ENCODE data around the gene PRKN. TPM values are rescaled to one million over a fixed set of nuclear protein-coding genes. Genes with fewer than 3 reads are reported as not detected.

Gene PRKN
- total and polyA plus RNA-seq, 2 experiments from 2014 or later, result 11.7 to 28.1 TPM

DNA sequence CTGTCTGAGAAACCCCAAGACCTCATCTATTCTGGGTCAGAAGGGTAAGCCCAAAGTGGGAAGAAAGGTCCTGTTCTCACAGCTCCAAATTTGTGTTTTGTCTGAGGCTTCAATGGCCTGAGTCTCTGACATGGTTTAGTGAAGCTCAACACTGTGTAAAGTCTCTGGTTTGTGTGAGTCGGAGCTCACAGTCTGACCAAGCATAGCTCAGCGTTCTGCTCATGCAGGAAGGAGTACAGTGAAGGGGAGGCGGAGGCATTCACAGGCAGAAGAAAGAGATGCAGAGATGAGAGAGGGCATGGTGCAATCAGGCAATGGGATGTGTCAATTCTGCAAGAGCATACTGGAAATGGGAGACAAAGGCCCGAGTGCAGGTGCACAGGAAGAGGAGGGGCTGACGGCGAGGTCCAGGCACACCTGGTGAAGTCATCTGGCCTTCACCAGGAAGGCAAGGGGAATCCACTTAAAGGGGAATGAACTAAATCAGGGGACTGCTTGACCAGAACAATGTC, 990.7 kb downstream of the PRKN start:
- Histone ChIP-seq H3K27me3 (no peaks in the 10 kb centered on the region), H3K27ac (no peak overlapping the region), H3K36me3 (no peaks in the 10 kb centered on the region), H3K4me3 (no peak overlapping the region), H3K9me3 (ENCODE audit: low read depth) (no peaks in the 10 kb centered on the region), H3K4me1 (ENCODE audit: low read depth) (no peaks in the 10 kb centered on the region)
- no peak for TF ChIP-seq CTCF (IDR thresholded peaks at IDR 0.05; ENCODE audit: low read depth, low read length)
- no peak for DNase-seq (ENCODE audit: low read depth in 1 of 2, low spot score in 1 of 2)

GRCh38 chr6:161736326-161736725, 991.2 kb downstream of the PRKN start:
- Histone ChIP-seq H3K27me3 (no peaks in the 10 kb centered on the region), H3K27ac (no peak overlapping the region), H3K4me3 (no peak overlapping the region), H3K4me1 (ENCODE audit: low read depth) (no peaks in the 10 kb centered on the region), H3K9me3 (ENCODE audit: low read depth) (no peaks in the 10 kb centered on the region), H3K36me3 (no peaks in the 10 kb centered on the region)
- TF ChIP-seq CTCF (IDR thresholded peaks at IDR 0.05; ENCODE audit: low read depth, low read length), result no peak
- DNase-seq (ENCODE audit: low read depth in 1 of 2, low spot score in 1 of 2), result no peak

DNA sequence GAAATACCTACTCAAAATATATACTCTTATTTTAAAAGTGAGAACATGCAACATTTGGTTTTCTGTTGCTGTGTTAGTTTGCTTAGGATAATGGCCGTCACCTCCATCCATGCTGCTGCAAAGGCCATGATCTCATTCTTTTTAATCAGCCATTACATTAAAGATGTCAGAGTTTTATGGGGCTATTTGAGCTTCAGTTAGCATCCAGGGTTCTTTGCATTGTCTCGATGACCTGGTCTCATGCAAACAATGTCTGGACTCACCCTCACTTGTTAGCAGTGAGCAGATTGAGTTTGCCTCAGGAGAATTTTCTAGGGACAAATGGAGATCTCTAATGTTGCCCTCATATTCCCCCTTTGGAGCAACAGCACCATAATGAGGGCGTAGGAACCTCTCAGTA, 995.0 kb downstream of the PRKN start:
- Histone ChIP-seq H3K4me3 (no peak overlapping the region), H3K36me3 (no peaks in the 10 kb centered on the region), H3K27ac (no peak overlapping the region), H3K9me3 (ENCODE audit: low read depth) (no peaks in the 10 kb centered on the region), H3K4me1 (ENCODE audit: low read depth) (no peaks in the 10 kb centered on the region), H3K27me3 (no peaks in the 10 kb centered on the region)
- DNase-seq (ENCODE audit: low read depth in 1 of 2, low spot score in 1 of 2), result no peak
- no peak for TF ChIP-seq CTCF (IDR thresholded peaks at IDR 0.05; ENCODE audit: low read depth, low read length)

DNA sequence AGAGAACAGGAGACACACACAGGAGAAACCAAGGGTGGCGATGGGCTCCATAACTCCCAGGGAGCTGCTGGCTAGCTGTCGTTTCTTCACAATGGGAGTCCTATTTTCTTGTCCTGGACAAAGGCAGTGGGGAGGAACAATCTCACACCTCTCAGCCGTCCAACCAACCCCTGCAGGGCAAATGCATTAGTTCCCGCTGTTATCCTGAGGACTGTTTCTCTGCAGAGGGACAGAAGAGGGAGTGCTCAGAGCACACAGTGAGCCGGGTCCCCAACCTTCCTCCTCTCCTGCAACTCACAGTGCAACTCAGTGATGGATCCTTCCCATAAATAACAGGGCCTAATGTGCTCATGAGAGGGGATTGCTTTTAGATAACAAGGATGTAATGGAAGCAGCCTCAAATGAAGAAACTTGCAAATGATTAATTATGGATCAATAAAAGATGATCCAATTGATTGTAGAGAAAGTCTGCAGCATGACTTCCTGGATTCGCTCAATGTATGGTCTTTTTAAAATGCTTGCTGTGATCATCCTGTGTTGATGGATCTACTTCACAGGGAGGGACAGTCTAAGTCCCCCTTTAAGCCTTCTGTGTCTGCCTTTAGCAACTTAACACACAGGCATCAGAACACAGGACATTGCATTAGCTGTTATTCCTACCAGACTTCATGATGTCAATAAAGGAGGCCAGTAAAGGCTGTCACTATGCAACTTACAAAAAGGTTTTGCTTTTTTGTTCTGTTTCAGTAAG, 1000.3 kb downstream of the PRKN start:
- Histone ChIP-seq H3K9me3 (ENCODE audit: low read depth) (no peaks in the 10 kb centered on the region), H3K27me3 (no peaks in the 10 kb centered on the region), H3K36me3 (no peaks in the 10 kb centered on the region), H3K4me1 (ENCODE audit: low read depth) (no peaks in the 10 kb centered on the region), H3K4me3 (no peak overlapping the region), H3K27ac (no peak overlapping the region)
- no peak for DNase-seq (ENCODE audit: low read depth in 1 of 2, low spot score in 1 of 2)
- TF ChIP-seq CTCF (IDR thresholded peaks at IDR 0.05; ENCODE audit: low read depth, low read length), result no peak

DNA sequence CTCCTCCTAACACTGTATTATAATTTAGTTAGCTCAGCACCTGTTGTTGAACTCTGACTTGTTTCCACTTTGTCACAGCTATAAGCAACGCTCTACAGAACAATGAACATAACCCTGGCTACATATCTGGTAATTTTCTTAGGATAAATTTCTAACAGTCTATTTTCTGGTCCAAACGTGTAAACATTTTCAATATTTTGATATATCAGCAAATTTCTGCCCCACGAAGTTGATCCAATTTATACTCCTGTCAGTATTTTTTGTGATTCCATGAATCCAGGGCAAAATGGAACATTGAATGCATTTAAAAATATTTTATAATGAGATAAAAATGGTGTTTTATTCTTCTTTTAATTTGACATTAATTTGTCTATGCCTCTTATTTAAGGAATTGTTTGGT, 1005.2 kb downstream of the PRKN start:
- Histone ChIP-seq H3K36me3 (no peaks in the 10 kb centered on the region), H3K27ac (no peak overlapping the region), H3K9me3 (ENCODE audit: low read depth) (no peaks in the 10 kb centered on the region), H3K27me3 (no peaks in the 10 kb centered on the region), H3K4me3 (no peak overlapping the region), H3K4me1 (ENCODE audit: low read depth) (no peaks in the 10 kb centered on the region)
- no peak for DNase-seq (ENCODE audit: low read depth in 1 of 2, low spot score in 1 of 2)
- no peak for TF ChIP-seq CTCF (IDR thresholded peaks at IDR 0.05; ENCODE audit: low read depth, low read length)
